ENCODE measurements around the gene DKK3. TPM values are rescaled to one million over a fixed set of nuclear protein-coding genes. Genes with fewer than 3 reads are reported as not detected.

The DKK3 gene
- total RNA-seq, 1 experiment from 2014 or later: 0.33 TPM

GRCh38 chr11:12031856-12032544, 23.6 kb upstream of the DKK3 start:
- H3K27ac Mint-ChIP-seq (ENCODE audit: low read depth, unreplicated experiment): no peak overlapping the region
- H3K27me3 Mint-ChIP-seq (ENCODE audit: insufficient read depth, unreplicated experiment): no peaks in the 10 kb centered on the region
- H3K36me3 Mint-ChIP-seq (ENCODE audit: insufficient read depth, unreplicated experiment): no peaks in the 10 kb centered on the region
- DNase-seq (ENCODE audit: unreplicated experiment): no peak
- BruUV-seq (replicated peaks): no TSS peak
- intact Hi-C loops (cut with micrococcal nuclease): no loop called here
- no peaks in the 10 kb centered on the region for H3K9me3 Mint-ChIP-seq (ENCODE audit: unreplicated experiment)
- TF ChIP-seq CTCF (IDR thresholded peaks at IDR 0.05; ENCODE audit: unreplicated experiment): no peak
- peaks cover 10% of the 10 kb centered on the region for H3K4me1 Mint-ChIP-seq (ENCODE audit: insufficient read depth, unreplicated experiment)
- ChIA-PET POLR2A (no interaction called here), CTCF (interaction anchor here (0.7 kb wide), 1 partner anchor 73 kb away, joined by 3 read pairs; no protein-coding TSS in a partner anchor)
- H3K4me3 Mint-ChIP-seq (ENCODE audit: unreplicated experiment): no peak overlapping the region

GRCh38 chr11:12029738-12030363, 21.4 kb upstream of the DKK3 start:
- Mint-ChIP-seq H3K36me3 (ENCODE audit: insufficient read depth, unreplicated experiment) (no peaks in the 10 kb centered on the region), H3K27me3 (ENCODE audit: insufficient read depth, unreplicated experiment) (no peaks in the 10 kb centered on the region), H3K27ac (ENCODE audit: low read depth, unreplicated experiment) (peak overlapping the region; percentile 3), H3K4me3 (ENCODE audit: unreplicated experiment) (no peak overlapping the region), H3K9me3 (ENCODE audit: unreplicated experiment) (no peaks in the 10 kb centered on the region), H3K4me1 (ENCODE audit: insufficient read depth, unreplicated experiment) (peaks cover 10% of the 10 kb centered on the region)
- no TSS peak for BruUV-seq (replicated peaks)
- peak; percentile 31 for DNase-seq (ENCODE audit: unreplicated experiment)
- TF ChIP-seq CTCF (IDR thresholded peaks at IDR 0.05; ENCODE audit: unreplicated experiment): no peak
- ChIA-PET POLR2A (interaction anchor here (0.7 to 1.0 kb wide), 2 partner anchors 12 to 155 kb away, joined by 3 read pairs; no protein-coding TSS in a partner anchor), CTCF (interaction anchor here (0.7 kb wide), 1 partner anchor 71 kb away, joined by 3 read pairs; no protein-coding TSS in a partner anchor)
- intact Hi-C loops (cut with micrococcal nuclease): no loop called here

GRCh38 chr11:12029119-12029518, 20.7 kb upstream of the DKK3 start:
- H3K27me3 Mint-ChIP-seq (ENCODE audit: insufficient read depth, unreplicated experiment): no peaks in the 10 kb centered on the region
- H3K9me3 Mint-ChIP-seq (ENCODE audit: unreplicated experiment): no peaks in the 10 kb centered on the region
- CTCF ChIA-PET: no interaction called here
- no peaks in the 10 kb centered on the region for H3K36me3 Mint-ChIP-seq (ENCODE audit: insufficient read depth, unreplicated experiment)
- H3K4me3 Mint-ChIP-seq (ENCODE audit: unreplicated experiment): no peak overlapping the region
- intact Hi-C loops (cut with micrococcal nuclease): no loop called here
- H3K4me1 Mint-ChIP-seq (ENCODE audit: insufficient read depth, unreplicated experiment): peaks cover 10% of the 10 kb centered on the region
- DNase-seq (ENCODE audit: unreplicated experiment): no peak
- TF ChIP-seq CTCF (IDR thresholded peaks at IDR 0.05; ENCODE audit: unreplicated experiment): no peak
- no TSS peak for BruUV-seq (replicated peaks)
- peak overlapping the region; percentile 3 for H3K27ac Mint-ChIP-seq (ENCODE audit: low read depth, unreplicated experiment)
- POLR2A ChIA-PET: no interaction called here

- POLR2A ChIA-PET: no interaction called here
- H3K27ac Mint-ChIP-seq (ENCODE audit: low read depth, unreplicated experiment): no peak overlapping the region
- BruUV-seq (replicated peaks): no TSS peak
- no peak for TF ChIP-seq CTCF (IDR thresholded peaks at IDR 0.05; ENCODE audit: unreplicated experiment)
- DNase-seq (ENCODE audit: unreplicated experiment): no peak
- intact Hi-C loops (cut with micrococcal nuclease): no loop called here
- peaks cover 10% of the 10 kb centered on the region for H3K4me1 Mint-ChIP-seq (ENCODE audit: insufficient read depth, unreplicated experiment)
- H3K27me3 Mint-ChIP-seq (ENCODE audit: insufficient read depth, unreplicated experiment): no peaks in the 10 kb centered on the region
- no peaks in the 10 kb centered on the region for H3K36me3 Mint-ChIP-seq (ENCODE audit: insufficient read depth, unreplicated experiment)
- H3K4me3 Mint-ChIP-seq (ENCODE audit: unreplicated experiment): no peak overlapping the region
- CTCF ChIA-PET: no interaction called here
- no peaks in the 10 kb centered on the region for H3K9me3 Mint-ChIP-seq (ENCODE audit: unreplicated experiment)
Observed at GRCh38 chr11:12028303-12028702, 19.9 kb upstream of the DKK3 start.
